Stimulated activated CD4-positive, alpha-beta T cell treated with anti-CD3 and anti-CD28 coated beads, Interleukin-2, amount 100 ng/mL, for 4 hours (primary cell): Measurements from ENCODE around the gene RAET1G.

Source experiments
- DNase-seq: peaks from one replicate; pipeline ENCODE4 v3.0.0-alpha.2; 2020; ENCODE audit warnings: low read depth

The RAET1G gene

DNA sequence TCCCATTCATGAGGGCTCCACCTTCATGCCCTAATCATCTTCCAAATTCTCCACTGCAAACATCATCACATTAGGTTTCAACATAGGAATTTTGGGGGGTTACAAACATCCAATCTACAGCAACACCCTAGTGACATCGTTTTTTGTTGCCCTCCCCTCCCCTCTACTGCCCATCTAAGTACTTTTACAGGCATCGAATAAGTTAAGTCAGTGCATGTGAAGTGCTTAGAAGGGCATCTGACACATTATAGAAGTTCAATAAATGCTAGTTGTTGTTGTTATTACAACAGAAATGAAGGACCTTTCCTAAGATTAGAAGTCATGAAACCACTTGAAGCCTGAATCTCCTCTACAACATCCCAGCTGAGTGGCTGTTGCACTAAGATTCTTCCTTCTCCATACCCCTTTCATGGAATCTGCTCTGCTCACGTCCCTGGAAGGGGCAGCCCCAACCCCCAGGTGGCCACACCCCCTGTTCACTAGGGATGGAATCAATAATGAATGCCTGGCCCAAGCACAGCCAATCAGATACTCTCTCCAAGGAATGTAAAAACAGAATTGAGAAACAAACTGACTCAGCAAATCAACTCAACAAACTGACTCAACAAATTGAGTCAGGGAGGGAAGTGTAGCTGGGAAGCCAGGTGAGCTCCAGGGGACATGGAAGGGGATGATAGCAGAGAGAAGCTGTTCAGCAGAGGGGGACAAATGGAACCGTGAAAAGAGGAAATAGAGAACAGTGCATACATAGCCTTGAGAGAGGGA, 54.9 kb downstream of the RAET1G start:
- no peak for DNase-seq
